ENCODE results near the gene TMEM129.

GRCh38 chr4:1751155-1751918, 30.2 kb upstream of the TMEM129 start:
- TF ChIP-seq CTCF (IDR thresholded peaks at IDR 0.05) (no peak), POLR2A (IDR thresholded peaks at IDR 0.05) (no peak)
